Activated naive CD8-positive, alpha-beta T cell (primary cell): ENCODE measurements around the gene PRAMEF1.
"Not testable (repeated sequence)": the region's sequence is repeated elsewhere in the genome, so short reads cannot be mapped to it uniquely, and the experiment has no call there.

Source experiments
- H3K27ac Mint-ChIP-seq: one replicate; pipeline ENCODE4 v1.8.0; 2021; ENCODE audit warnings: mixed read lengths
- H3K27me3 Mint-ChIP-seq: one replicate; pipeline ENCODE4 v1.8.0; 2021; ENCODE audit warnings: mixed read lengths
- H3K36me3 Mint-ChIP-seq: one replicate; pipeline ENCODE4 v1.8.0; 2021; ENCODE audit warnings: mixed read lengths
- H3K4me1 Mint-ChIP-seq: one replicate; pipeline ENCODE4 v1.8.0; 2021; ENCODE audit warnings: low read depth, mixed read lengths
- H3K4me3 Mint-ChIP-seq: one replicate; pipeline ENCODE4 v1.8.0; 2021; ENCODE audit warnings: mild to moderate bottlenecking, mixed read lengths
- H3K9me3 Mint-ChIP-seq: one replicate; pipeline ENCODE4 v1.8.0; 2021; ENCODE audit warnings: low read depth, mixed read lengths

The PRAMEF1 gene

GRCh38 chr1:12810691-12811408, 19.7 kb downstream of the PRAMEF1 start:
- H3K36me3 Mint-ChIP-seq, result no peaks in the 10 kb centered on the region
- H3K4me1 Mint-ChIP-seq, result no peaks in the 10 kb centered on the region
- H3K9me3 Mint-ChIP-seq, result peaks cover 3% of the 10 kb centered on the region
- H3K27ac Mint-ChIP-seq, result no peak overlapping the region
- no peak overlapping the region for H3K4me3 Mint-ChIP-seq
- H3K27me3 Mint-ChIP-seq, result peaks cover 19% of the 10 kb centered on the region

GRCh38 chr1:12811409-12811784, 20.2 kb downstream of the PRAMEF1 start:
- H3K4me3 Mint-ChIP-seq, result no peak overlapping the region
- H3K4me1 Mint-ChIP-seq, result no peaks in the 10 kb centered on the region
- H3K36me3 Mint-ChIP-seq, result no peaks in the 10 kb centered on the region
- no peak overlapping the region for H3K27ac Mint-ChIP-seq
- H3K27me3 Mint-ChIP-seq, result peaks cover 19% of the 10 kb centered on the region
- H3K9me3 Mint-ChIP-seq, result peaks cover 3% of the 10 kb centered on the region

- peaks cover 11% of the 10 kb centered on the region for H3K27me3 Mint-ChIP-seq
- H3K9me3 Mint-ChIP-seq, H3K36me3 Mint-ChIP-seq, H3K27ac Mint-ChIP-seq, H3K4me3 Mint-ChIP-seq, H3K4me1 Mint-ChIP-seq: not testable (repeated sequence)
These were observed 27.9 kb downstream of the PRAMEF1 start for GRCh38 chr1:12819061-12819460.

GRCh38 chr1:12831310-12831709, 40.1 kb downstream of the PRAMEF1 start, which contains the start of gene PRAMEF11:
Gene PRAMEF11 (minus strand): TSS chr1:12831410. CDS start chr1:12828789, 2,621 bp downstream.
- not testable (repeated sequence) for H3K36me3 Mint-ChIP-seq, H3K4me3 Mint-ChIP-seq, H3K27ac Mint-ChIP-seq, H3K4me1 Mint-ChIP-seq, H3K9me3 Mint-ChIP-seq, H3K27me3 Mint-ChIP-seq

- not testable (repeated sequence) for H3K27ac Mint-ChIP-seq, H3K27me3 Mint-ChIP-seq, H3K4me3 Mint-ChIP-seq, H3K4me1 Mint-ChIP-seq, H3K36me3 Mint-ChIP-seq, H3K9me3 Mint-ChIP-seq
These were observed 42.1 kb downstream of the PRAMEF1 start for GRCh38 chr1:12833251-12833650.
